ENCODE results near the gene GJB1. TPM values are rescaled to one million over a fixed set of nuclear protein-coding genes. Genes with fewer than 3 reads are reported as not detected.

Gene GJB1
- total and polyA plus RNA-seq, 2 of the 4 experiments (the other 2 are of a cell fraction), result not detected

GRCh38 chrX:71241301-71241700 lies 18.3 kb downstream of the GJB1 start:
- Histone ChIP-seq H3K9me1 (ENCODE audit: insufficient read depth, low read length) (no peaks in the 10 kb centered on the region), H2BK15ac (ENCODE audit: low read depth, low read length) (no peak overlapping the region), H3K56ac (ENCODE audit: extremely low read depth, insufficient read depth, low read length) (no peak overlapping the region), H2AK5ac (ENCODE audit: low read depth, low read length) (no peak overlapping the region), H3K79me1 (ENCODE audit: low read depth in 1 of 2, low read length in 2 of 2) (no peaks in the 10 kb centered on the region), H2BK5ac (ENCODE audit: low read depth, low read length, poor library complexity, severe bottlenecking) (no peak overlapping the region), H4K5ac (ENCODE audit: low read depth, low read length) (no peak overlapping the region), H2BK20ac (ENCODE audit: low read depth, low read length) (no peak overlapping the region), H3K18ac (ENCODE audit: low read depth, low read length) (no peak overlapping the region), H4K8ac (ENCODE audit: low read depth in 2 of 2, low read length in 2 of 2) (no peak overlapping the region), H3K4me3 (ENCODE audit: insufficient read depth, low read depth, low read length) (no peak overlapping the region), H4K91ac (ENCODE audit: insufficient read depth, low read depth, low read length) (no peak overlapping the region), H2BK120ac (ENCODE audit: low read depth, low read length) (no peak overlapping the region), H2AK9ac (replicated peaks; ENCODE audit: low read depth, low read length, poor library complexity) (no peak overlapping the region), H2AFZ (replicated peaks; ENCODE audit: low read length, poor library complexity) (no peak overlapping the region), H3K14ac (replicated peaks; ENCODE audit: low read depth, low read length) (no peak overlapping the region), H3K27me3 (ENCODE audit: control insufficient read depth, insufficient read depth, low read length) (no peaks in the 10 kb centered on the region; the same call in none of the 2 replicates), H3K4me2 (ENCODE audit: low read depth, low read length) (no peak overlapping the region), H4K20me1 (ENCODE audit: insufficient read depth, low read length) (no peaks in the 10 kb centered on the region), H3K27ac (ENCODE audit: insufficient read depth, low read length) (no peak overlapping the region), H3K9ac (ENCODE audit: low read depth, low read length) (no peak overlapping the region), H3K36me3 (ENCODE audit: control insufficient read depth, insufficient read depth, low read length) (peaks cover 37% of the 10 kb centered on the region), H3K4me1 (ENCODE audit: control insufficient read depth, insufficient read depth, low read length) (no peaks in the 10 kb centered on the region), H3K4ac (ENCODE audit: low read depth, low read length) (no peak overlapping the region), H3K9me3 (ENCODE audit: control insufficient read depth, insufficient read depth, low read length) (no peaks in the 10 kb centered on the region), H3K23ac (ENCODE audit: low read depth, low read length) (no peak overlapping the region)
- POLR2A ChIA-PET (ENCODE audit: unreplicated experiment), result no interaction called here
- in situ Hi-C loops (cut with MboI; ENCODE audit: low sequenced_read_pairs) (no loop called here), intact Hi-C loops (cut with micrococcal nuclease) (loop anchor here (2.0 kb wide), 1 partner anchor 34 kb away; no protein-coding TSS in a partner anchor), dilution Hi-C loops (cut with HindIII; ENCODE audit: low sequenced_read_pairs, unreplicated experiment) (no loop called here)
- ATAC-seq (ENCODE audit: low read depth) (no peak), DNase-seq (no peak)
- WGBS, 2 experiments (ENCODE audit: extremely low coverage in 2 of 2, insufficient read length in 1 of 2), result no CpG with 5 or more reads among the region's 6 CpGs
- no TSS peak for BruUV-seq (replicated peaks)
- CTCF ChIA-PET, result no interaction called here
- TF ChIP-seq USF2 (IDR thresholded peaks at IDR 0.05; ENCODE audit: low read depth, low read length) (no peak), CHD1 (IDR thresholded peaks at IDR 0.05; ENCODE audit: low read depth, low read length) (no peak), NFE2L2 (IDR thresholded peaks at IDR 0.05; ENCODE audit: low read depth, low read length) (no peak), MAZ (IDR thresholded peaks at IDR 0.05; ENCODE audit: borderline replicate concordance, low read depth, low read length) (no peak), POLR2A (IDR thresholded peaks at IDR 0.05; ENCODE audit: low read depth, low read length) (no peak), BHLHE40 (IDR thresholded peaks at IDR 0.05; ENCODE audit: low read depth, low read length) (no peak), RFX5 (IDR thresholded peaks at IDR 0.05; ENCODE audit: low read depth, low read length) (no peak), RAD21 (IDR thresholded peaks at IDR 0.05; ENCODE audit: low read length) (no peak), RCOR1 (IDR thresholded peaks at IDR 0.05; ENCODE audit: insufficient replicate concordance, low read length) (no peak), CTCF (conservative IDR thresholded peaks at IDR 0.05; ENCODE audit: low read depth, low read length) (no peak), FOS (IDR thresholded peaks at IDR 0.05; ENCODE audit: low read depth, low read length) (no peak), MXI1 (IDR thresholded peaks at IDR 0.05; ENCODE audit: borderline replicate concordance, low read depth, low read length) (no peak), SMC3 (IDR thresholded peaks at IDR 0.05; ENCODE audit: low read depth, low read length) (no peak), ELK1 (IDR thresholded peaks at IDR 0.05; ENCODE audit: borderline replicate concordance, low read depth, low read length) (no peak), CEBPB (IDR thresholded peaks at IDR 0.05; ENCODE audit: low read depth, low read length) (no peak), MAFK (IDR thresholded peaks at IDR 0.05; ENCODE audit: low read depth, low read length) (no peak)

Measured in IMR-90 (cell line).